HepG2 (cell line): ENCODE measurements around the gene YJEFN3. TPM values are rescaled to one million over a fixed set of nuclear protein-coding genes. Genes with fewer than 3 reads are reported as not detected.
A peak's percentile ranks its signal among the peaks of the same experiment; 100 is the strongest.

Experiments
- ATAC-seq: fragments of 200-7000 bp; cut with Tn5 transposase; 3 replicates; pipeline ENCODE4 v1.9.1; 2020; ENCODE audit warnings: mild to moderate bottlenecking, moderate library complexity
- BruUV-seq: library from RNA; stranded (reverse); fragments of 400-500 nt; replicated peaks from 2 replicates; lab custom pipeline; 2021; lab: Mats Ljungman, UMichigan
- CTCF ChIA-PET: fragments of 300-600 bp; formaldehyde crosslinking; extraction: SDS; loops from one replicate; lab custom pipeline; 2021; ENCODE audit warnings: low total read pairs, inconsistent platforms, low intra/inter-chr PET ratio; lab: Yijun Ruan, JAX
- POLR2A ChIA-PET: fragments of 350-600 bp; sonication (Branson Sonifier 250); formaldehyde crosslinking; loops from one replicate; lab custom pipeline; 2020; ENCODE audit warnings: antibody characterized with exemption, inconsistent platforms; lab: Yijun Ruan, JAX
- DNase-seq: peaks from one replicate; pipeline ENCODE4 v3.0.0-alpha.2; 2015; ENCODE audit warnings: low spot score
- FAIRE-seq: peaks from 3 replicates; lab custom pipeline; 2011; peaks lifted over from hg19 to GRCh38; lab: Jason Lieb, UNC
- H2AFZ ChIP-seq: one replicate; pipeline ENCODE4 v1.6.1; 2011; ENCODE audit warnings: low read length, inconsistent platforms
- H3K27ac ChIP-seq: fragments of 300-600 bp; 3 replicates; pipeline ENCODE4 v1.8.0; 2011; ENCODE audit warnings: mixed run types, mild to moderate bottlenecking, mixed read lengths, low read length, inconsistent platforms; ENCODE audit not compliant: insufficient read depth; ENCODE audit errors: extremely low read length
- H3K27me3 ChIP-seq, 2 experiments: fragments of 200-600 bp in 1 of 2; 2 replicates in 1 of 2; 3 replicates in 1 of 2; pipeline versions ENCODE4 v1.6.0 to v1.8.0; 2011; ENCODE audit warnings: low read length in 2 of 2, mild to moderate bottlenecking in 2 of 2, moderate library complexity in 2 of 2, inconsistent platforms in 1 of 2; ENCODE audit not compliant: insufficient read depth in 2 of 2, control insufficient read depth in 1 of 2
- H3K36me3 ChIP-seq, 2 experiments: fragments of 200-600 bp in 1 of 2; replicated peaks in 1 of 2; 2 replicates in 1 of 2; 3 replicates in 1 of 2; pipeline versions ENCODE4 v1.5.1 to v1.8.0; 2011; ENCODE audit warnings: low read length in 2 of 2, inconsistent platforms in 1 of 2; ENCODE audit not compliant: insufficient read depth in 2 of 2, control insufficient read depth in 1 of 2
- H3K4me1 ChIP-seq: 2 replicates; pipeline ENCODE4 v1.5.1; 2012; ENCODE audit warnings: low read length, inconsistent platforms; ENCODE audit not compliant: insufficient read depth
- H3K4me2 ChIP-seq: 2 replicates; pipeline ENCODE4 v1.6.0; 2011; ENCODE audit warnings: low read depth, low read length, inconsistent platforms
- H3K4me3 ChIP-seq, 3 experiments: fragments of 200-600 bp in 1 of 3; sonication (generic), shearing (Covaris generic) in 1 of 3; replicated peaks in 1 of 3; 2 replicates each; pipeline ENCODE4 v1.5.1; 2011 to 2016; ENCODE audit warnings: low read length in 3 of 3, inconsistent platforms in 2 of 3, low read depth in 2 of 3, mild to moderate bottlenecking in 2 of 3, control low read depth in 1 of 3, mixed read lengths in 1 of 3; ENCODE audit not compliant: insufficient read depth in 1 of 3
- H3K79me2 ChIP-seq: one replicate; pipeline ENCODE4 v1.6.1; 2011; ENCODE audit warnings: low read length, inconsistent platforms; ENCODE audit not compliant: insufficient read depth
- H3K9ac ChIP-seq: 2 replicates; pipeline ENCODE4 v1.6.0; 2011; ENCODE audit warnings: mild to moderate bottlenecking, low read depth, low read length, inconsistent platforms; ENCODE audit not compliant: insufficient read depth
- H3K9me3 ChIP-seq: 2 replicates; pipeline ENCODE4 v1.5.1; 2012; ENCODE audit warnings: mild to moderate bottlenecking, low read length
- H4K20me1 ChIP-seq: 2 replicates; pipeline ENCODE4 v1.6.0; 2011; ENCODE audit warnings: inconsistent platforms, mild to moderate bottlenecking, low read length, moderate library complexity; ENCODE audit not compliant: insufficient read depth
- CHD2 ChIP-seq: IDR thresholded peaks from 2 replicates; pipeline ENCODE4 v1.6.1; 2011; ENCODE audit warnings: low read depth, low read length, improper control_type of control experiment
- ETV6 ChIP-seq: sonication (generic); formaldehyde crosslinking; conservative IDR thresholded peaks from 2 replicates; pipeline ENCODE4 v1.4.0; 2020; ENCODE audit warnings: missing genetic modification reagents
- HES4 ChIP-seq: sonication (generic); formaldehyde crosslinking; IDR thresholded peaks from 2 replicates; pipeline ENCODE4 v1.9.0; 2021; ENCODE audit warnings: mild to moderate bottlenecking, missing genetic modification reagents, borderline replicate concordance
- PRPF4 ChIP-seq: fragments of 200-400 bp; formaldehyde crosslinking; IDR thresholded peaks from 2 replicates; pipeline ENCODE4 v1.6.1; 2016; ENCODE audit warnings: low read length, low read depth; ENCODE audit not compliant: poor library complexity, severe bottlenecking
- SP2 ChIP-seq: sonication (generic); formaldehyde crosslinking; IDR thresholded peaks from 2 replicates; pipeline ENCODE4 v1.5.1; 2020; ENCODE audit warnings: mild to moderate bottlenecking, missing genetic modification reagents
- SPEN ChIP-seq: sonication (generic); formaldehyde crosslinking; IDR thresholded peaks from 2 replicates; pipeline ENCODE4 v1.5.1; 2020; ENCODE audit warnings: low read depth, mild to moderate bottlenecking, missing genetic modification reagents
- SRSF1 ChIP-seq: fragments of 200-400 bp; formaldehyde crosslinking; optimal IDR thresholded peaks from 2 replicates; pipeline ENCODE3; 2017; ENCODE audit warnings: mild to moderate bottlenecking, low read depth, low read length, moderate library complexity
- SRY ChIP-seq: sonication (generic); formaldehyde crosslinking; IDR thresholded peaks from 2 replicates; pipeline ENCODE4 v1.8.0; 2022; ENCODE audit warnings: mild to moderate bottlenecking, missing genetic modification reagents
- U2AF1 ChIP-seq: fragments of 200-400 bp; formaldehyde crosslinking; optimal IDR thresholded peaks from 2 replicates; pipeline ENCODE3; 2017; ENCODE audit warnings: mild to moderate bottlenecking, low read depth, low read length
- ZNF225 ChIP-seq: sonication (generic); formaldehyde crosslinking; IDR thresholded peaks from 2 replicates; pipeline ENCODE4 v1.4.0; 2020; ENCODE audit warnings: mild to moderate bottlenecking, missing genetic modification reagents
- WGBS: methylation state at CpG from one replicate; pipeline ENCODE4 v1.1.6; 2017; ENCODE audit warnings: low lambda C conversion rate; 5-methylcytosine and 5-hydroxymethylcytosine counted together
- in situ Hi-C: cut with HindIII; loops from 2 replicates; pipeline ENCODE4 v1.10.0; 2017; ENCODE audit warnings: low pct_unique_long_range_greater_than_20kb; ENCODE audit not compliant: extremely low pct_ligation_motif_present
- intact Hi-C: fragments of 100-400 bp; cut with micrococcal nuclease; formaldehyde crosslinking; loops from one replicate; pipeline ENCODE4 v1.10.0; 2022; ENCODE audit not compliant: unreplicated experiment
- polyA plus RNA-seq, 8 experiments: library from polyadenylated mRNA; depleted of rRNA in 3 of 8; stranded (reverse) in 7 of 8; unstranded in 1 of 8; fragments of >200 nt; fragmentation: Illumina TruSeq in 4 of 8; extraction: Trizol in 4 of 8; gene quantifications; 2 replicates each; pipeline versions ENCODE4 v1.2.1 to v1.2.3, GENCODE V29; 2011 to 2016; ENCODE audit warnings: low read depth in 4 of 8, missing spikeins in 1 of 8, mixed read lengths in 1 of 8; ENCODE audit not compliant: insufficient read depth in 1 of 8
- total RNA-seq, 5 experiments: library from RNA; depleted of rRNA; stranded (reverse); fragments of >200 nt; fragmentation: Illumina TruSeq; extraction: Trizol; gene quantifications; 2 replicates each; pipeline ENCODE4 v1.2.3, GENCODE V29; 2016; ENCODE audit warnings: low read depth in 1 of 5
- TF ChIP-seq, protein P1 (sequence below): sonication (generic); formaldehyde crosslinking; IDR thresholded peaks from 2 replicates; pipeline ENCODE4 v1.4.0; 2020; ENCODE audit warnings: missing genetic modification reagents

The YJEFN3 gene
- total and polyA plus RNA-seq, 2 of the 13 experiments (the other 11 are each of a cell fraction or from before 2014, with no cell fraction given): 0.89 to 4.0 TPM

DNA sequence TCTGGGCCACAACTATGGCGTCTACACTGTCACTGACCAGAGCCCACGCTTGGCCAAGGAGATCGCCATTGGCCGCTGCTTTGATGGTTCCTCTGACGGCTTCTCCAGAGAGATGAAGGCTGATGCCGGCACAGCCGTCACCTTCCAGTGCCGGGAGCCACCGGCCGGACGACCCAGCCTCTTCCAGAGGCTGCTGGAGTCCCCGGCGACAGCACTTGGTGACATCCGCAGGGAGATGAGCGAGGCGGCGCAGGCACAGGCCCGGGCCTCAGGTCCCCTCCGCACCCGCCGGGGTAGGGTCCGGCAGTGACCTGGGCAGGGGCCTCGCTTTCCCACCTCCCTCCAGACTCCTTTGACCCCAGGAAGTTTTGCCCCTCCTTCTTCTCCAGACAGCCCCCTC lies 17.0 kb downstream of the YJEFN3 start:
- WGBS: 78% methylated on average over 7 of the region's 23 CpGs
- H3K9ac ChIP-seq: no peak overlapping the region
- H4K20me1 ChIP-seq: no peaks in the 10 kb centered on the region
- POLR2A ChIA-PET: no interaction called here
- in situ Hi-C loops (loop anchor here (25.0 kb wide), 1 partner anchor 417 kb away; no protein-coding TSS in a partner anchor), intact Hi-C loops (no loop called here)
- CTCF ChIA-PET: no interaction called here
- no peak for FAIRE-seq
- no peaks in the 10 kb centered on the region for H3K36me3 ChIP-seq
- no peak for ATAC-seq
- TF ChIP-seq U2AF1 (no peak), ZNF225 (CRISPR knock-in tag) (no peak), SPEN (CRISPR knock-in tag) (no peak), ETV6 (CRISPR knock-in tag) (no peak), CHD2 (no peak), HES4 (no peak), SRY (CRISPR knock-in tag) (no peak), SRSF1 (no peak), SP2 (CRISPR knock-in tag) (no peak), PRPF4 (no peak)
- H3K27ac ChIP-seq: no peak overlapping the region
- DNase-seq: no peak
- H3K4me2 ChIP-seq: no peak overlapping the region
- H3K27me3 ChIP-seq: peaks cover 5 to 48% of the 10 kb centered on the region in 2 experiments; a peak in 4 of 5 replicates
- no peaks in the 10 kb centered on the region for H3K9me3 ChIP-seq
- H3K79me2 ChIP-seq: no peaks in the 10 kb centered on the region
- no peak overlapping the region for H3K4me3 ChIP-seq
- BruUV-seq: no TSS peak
- no peak overlapping the region for H2AFZ ChIP-seq
- H3K4me1 ChIP-seq: no peaks in the 10 kb centered on the region

DNA sequence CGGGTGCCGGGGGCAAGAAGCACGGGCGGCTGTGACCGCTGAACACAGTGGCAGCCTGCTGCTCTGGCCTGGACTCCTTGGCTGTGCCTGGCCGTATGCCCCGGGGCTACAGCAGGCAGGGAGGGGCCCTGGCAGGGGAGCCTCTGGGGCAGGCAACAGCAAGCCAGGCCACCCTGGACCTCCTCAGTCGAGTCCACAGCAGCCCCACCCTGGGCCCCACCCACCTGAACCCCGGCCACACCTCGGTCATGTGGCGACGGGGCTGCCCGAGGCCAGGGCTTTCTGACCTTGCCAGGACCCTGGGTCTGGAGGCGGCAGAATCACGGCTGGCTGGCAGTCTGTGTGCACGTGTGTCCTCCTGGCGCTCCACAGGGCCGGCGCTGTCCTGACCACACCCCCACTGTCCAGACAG lies 18.0 kb downstream of the YJEFN3 start:
- H3K9ac ChIP-seq: no peak overlapping the region
- in situ Hi-C loops (loop anchor here (25.0 kb wide), 1 partner anchor 416 kb away; no protein-coding TSS in a partner anchor), intact Hi-C loops (no loop called here)
- WGBS: 20% methylated on average over 1 of the region's 19 CpGs
- no peak overlapping the region for H3K4me3 ChIP-seq
- ChIA-PET CTCF (no interaction called here), POLR2A (no interaction called here)
- H4K20me1 ChIP-seq: no peaks in the 10 kb centered on the region
- H3K79me2 ChIP-seq: no peaks in the 10 kb centered on the region
- no peaks in the 10 kb centered on the region for H3K9me3 ChIP-seq
- no peak for DNase-seq
- no peak for FAIRE-seq
- H3K4me2 ChIP-seq: no peak overlapping the region; the same call in 1 of the 2 replicates
- ATAC-seq: peak; percentile 29
- no peaks in the 10 kb centered on the region for H3K4me1 ChIP-seq
- H3K36me3 ChIP-seq: no peaks in the 10 kb centered on the region
- peaks cover 5 to 58% of the 10 kb centered on the region in 2 experiments; a peak in 4 of 5 replicates for H3K27me3 ChIP-seq
- H2AFZ ChIP-seq: no peak overlapping the region
- no TSS peak for BruUV-seq
- H3K27ac ChIP-seq: no peak overlapping the region
- TF ChIP-seq, protein P1, sequence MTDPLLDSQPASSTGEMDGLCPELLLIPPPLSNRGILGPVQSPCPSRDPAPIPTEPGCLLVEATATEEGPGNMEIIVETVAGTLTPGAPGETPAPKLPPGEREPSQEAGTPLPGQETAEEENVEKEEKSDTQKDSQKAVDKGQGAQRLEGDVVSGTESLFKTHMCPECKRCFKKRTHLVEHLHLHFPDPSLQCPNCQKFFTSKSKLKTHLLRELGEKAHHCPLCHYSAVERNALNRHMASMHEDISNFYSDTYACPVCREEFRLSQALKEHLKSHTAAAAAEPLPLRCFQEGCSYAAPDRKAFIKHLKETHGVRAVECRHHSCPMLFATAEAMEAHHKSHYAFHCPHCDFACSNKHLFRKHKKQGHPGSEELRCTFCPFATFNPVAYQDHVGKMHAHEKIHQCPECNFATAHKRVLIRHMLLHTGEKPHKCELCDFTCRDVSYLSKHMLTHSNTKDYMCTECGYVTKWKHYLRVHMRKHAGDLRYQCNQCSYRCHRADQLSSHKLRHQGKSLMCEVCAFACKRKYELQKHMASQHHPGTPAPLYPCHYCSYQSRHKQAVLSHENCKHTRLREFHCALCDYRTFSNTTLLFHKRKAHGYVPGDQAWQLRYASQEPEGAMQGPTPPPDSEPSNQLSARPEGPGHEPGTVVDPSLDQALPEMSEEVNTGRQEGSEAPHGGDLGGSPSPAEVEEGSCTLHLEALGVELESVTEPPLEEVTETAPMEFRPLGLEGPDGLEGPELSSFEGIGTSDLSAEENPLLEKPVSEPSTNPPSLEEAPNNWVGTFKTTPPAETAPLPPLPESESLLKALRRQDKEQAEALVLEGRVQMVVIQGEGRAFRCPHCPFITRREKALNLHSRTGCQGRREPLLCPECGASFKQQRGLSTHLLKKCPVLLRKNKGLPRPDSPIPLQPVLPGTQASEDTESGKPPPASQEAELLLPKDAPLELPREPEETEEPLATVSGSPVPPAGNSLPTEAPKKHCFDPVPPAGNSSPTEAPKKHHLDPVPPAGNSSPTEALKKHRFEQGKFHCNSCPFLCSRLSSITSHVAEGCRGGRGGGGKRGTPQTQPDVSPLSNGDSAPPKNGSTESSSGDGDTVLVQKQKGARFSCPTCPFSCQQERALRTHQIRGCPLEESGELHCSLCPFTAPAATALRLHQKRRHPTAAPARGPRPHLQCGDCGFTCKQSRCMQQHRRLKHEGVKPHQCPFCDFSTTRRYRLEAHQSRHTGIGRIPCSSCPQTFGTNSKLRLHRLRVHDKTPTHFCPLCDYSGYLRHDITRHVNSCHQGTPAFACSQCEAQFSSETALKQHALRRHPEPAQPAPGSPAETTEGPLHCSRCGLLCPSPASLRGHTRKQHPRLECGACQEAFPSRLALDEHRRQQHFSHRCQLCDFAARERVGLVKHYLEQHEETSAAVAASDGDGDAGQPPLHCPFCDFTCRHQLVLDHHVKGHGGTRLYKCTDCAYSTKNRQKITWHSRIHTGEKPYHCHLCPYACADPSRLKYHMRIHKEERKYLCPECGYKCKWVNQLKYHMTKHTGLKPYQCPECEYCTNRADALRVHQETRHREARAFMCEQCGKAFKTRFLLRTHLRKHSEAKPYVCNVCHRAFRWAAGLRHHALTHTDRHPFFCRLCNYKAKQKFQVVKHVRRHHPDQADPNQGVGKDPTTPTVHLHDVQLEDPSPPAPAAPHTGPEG (CRISPR knock-in tag): no peak
